ENCODE results near the gene CFAP77. TPM values are rescaled to one million over a fixed set of nuclear protein-coding genes. Genes with fewer than 3 reads are reported as not detected.

CFAP77 gene
- total and polyA plus RNA-seq, 2 experiments from 2014 or later, result not detected

GRCh38 chr9:132430998-132431397, 21.0 kb downstream of the CFAP77 start:
- DNase-seq, result no peak
- Histone ChIP-seq H3K4me3 (no peak overlapping the region), H3K9me2 (ENCODE audit: insufficient read depth) (no peaks in the 10 kb centered on the region), H3K79me2 (ENCODE audit: insufficient read depth) (no peaks in the 10 kb centered on the region), H3K9ac (no peak overlapping the region), H3K27ac (no peak overlapping the region), H4K20me1 (ENCODE audit: insufficient read depth) (no peaks in the 10 kb centered on the region), H3K36me3 (ENCODE audit: low read depth) (no peaks in the 10 kb centered on the region), H3K4me2 (ENCODE audit: unreplicated experiment) (no peak overlapping the region), H3F3A (ENCODE audit: insufficient read depth) (no peaks in the 10 kb centered on the region), H2AFZ (no peak overlapping the region), H3K9me3 (ENCODE audit: low read depth) (no peaks in the 10 kb centered on the region), H3K4me1 (ENCODE audit: insufficient read depth) (no peaks in the 10 kb centered on the region), H3K27me3 (replicated peaks; ENCODE audit: insufficient read depth) (peaks cover 60% of the 10 kb centered on the region)
- in situ Hi-C loops (cut with MboI), result no loop called here
- 28 to 32% methylated on average over 1 of the region's 1 CpG for WGBS, 2 experiments (ENCODE audit: low coverage in 1 of 2, low lambda C conversion rate in 2 of 2, missing lambda C conversion rate in 2 of 2)
- TF ChIP-seq EZH2 (IDR thresholded peaks at IDR 0.05; ENCODE audit: insufficient read depth, poor library complexity, severe bottlenecking) (no peak), EZH2phosphoT487 (IDR thresholded peaks at IDR 0.05; ENCODE audit: insufficient read depth, low read depth) (no peak)

DNA sequence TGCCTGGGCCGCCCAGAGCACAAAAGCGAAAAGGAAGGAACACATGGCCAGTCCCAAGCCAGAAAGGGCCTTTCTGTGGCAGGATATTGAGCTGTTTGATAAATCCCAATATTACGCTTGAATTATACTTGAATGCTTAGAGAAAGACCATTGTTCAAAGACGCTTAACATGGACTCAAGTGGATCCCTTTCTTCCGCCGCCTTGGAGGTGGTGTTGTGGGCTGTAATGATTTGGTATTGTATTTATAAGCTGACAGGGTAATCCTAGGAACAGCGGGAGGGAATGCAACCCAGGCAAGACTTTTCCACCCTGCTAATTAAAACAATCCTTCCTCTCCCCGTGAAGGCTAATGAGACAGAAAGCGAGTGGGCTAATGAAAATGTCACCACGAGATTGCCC, 24.9 kb downstream of the CFAP77 start:
- in situ Hi-C loops (cut with MboI), result no loop called here
- Histone ChIP-seq H3K4me3 (no peak overlapping the region), H3K9me2 (ENCODE audit: insufficient read depth) (no peaks in the 10 kb centered on the region), H3F3A (ENCODE audit: insufficient read depth) (no peaks in the 10 kb centered on the region), H3K36me3 (ENCODE audit: low read depth) (no peaks in the 10 kb centered on the region), H3K9me3 (ENCODE audit: low read depth) (no peaks in the 10 kb centered on the region), H3K4me2 (ENCODE audit: unreplicated experiment) (no peak overlapping the region), H3K27ac (no peak overlapping the region), H3K4me1 (ENCODE audit: insufficient read depth) (no peaks in the 10 kb centered on the region), H3K27me3 (replicated peaks; ENCODE audit: insufficient read depth) (peaks cover 34% of the 10 kb centered on the region), H2AFZ (no peak overlapping the region), H3K9ac (no peak overlapping the region), H3K79me2 (ENCODE audit: insufficient read depth) (no peaks in the 10 kb centered on the region), H4K20me1 (ENCODE audit: insufficient read depth) (no peaks in the 10 kb centered on the region)
- no peak for TF ChIP-seq EZH2 (IDR thresholded peaks at IDR 0.05; ENCODE audit: insufficient read depth, poor library complexity, severe bottlenecking)
- no peak for TF ChIP-seq EZH2phosphoT487 (IDR thresholded peaks at IDR 0.05; ENCODE audit: insufficient read depth, low read depth)
- WGBS, 2 experiments (ENCODE audit: low coverage in 1 of 2, low lambda C conversion rate in 2 of 2, missing lambda C conversion rate in 2 of 2), result 29 to 32% methylated on average over 10 of the region's 10 CpGs
- DNase-seq, result no peak

DNA sequence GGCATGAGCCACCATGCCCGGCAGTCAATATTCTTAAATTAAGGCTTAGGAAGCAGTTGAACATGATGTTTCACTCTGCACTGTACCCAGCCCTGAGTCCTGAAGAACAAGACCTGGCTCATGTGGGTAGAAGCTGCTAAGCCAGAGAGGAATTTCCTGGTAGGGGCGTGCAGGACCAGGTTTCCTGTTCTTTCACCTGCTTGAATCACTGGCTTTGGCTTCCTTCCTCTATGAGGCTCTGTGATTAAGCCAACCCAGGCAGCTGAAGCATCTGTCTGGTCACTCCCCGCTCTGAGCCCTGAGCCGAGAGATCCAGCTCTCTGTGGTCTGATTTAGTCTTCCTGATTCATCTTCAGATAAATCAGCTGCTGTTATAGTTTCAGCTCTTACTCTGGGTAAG, 29.1 kb downstream of the CFAP77 start:
- H3K4me2 ChIP-seq (ENCODE audit: unreplicated experiment), result no peak overlapping the region
- no peak for DNase-seq
- TF ChIP-seq EZH2 (IDR thresholded peaks at IDR 0.05; ENCODE audit: insufficient read depth, poor library complexity, severe bottlenecking) (no peak), EZH2phosphoT487 (IDR thresholded peaks at IDR 0.05; ENCODE audit: insufficient read depth, low read depth) (no peak)
- H3K27me3 ChIP-seq (replicated peaks; ENCODE audit: insufficient read depth), result peaks cover 44% of the 10 kb centered on the region
- no peak overlapping the region for H3K4me3 ChIP-seq
- H3K79me2 ChIP-seq (ENCODE audit: insufficient read depth), result no peaks in the 10 kb centered on the region
- in situ Hi-C loops (cut with MboI), result no loop called here
- 58% methylated on average over 4 of the region's 4 CpGs for WGBS, 2 experiments (ENCODE audit: low coverage in 1 of 2, low lambda C conversion rate in 2 of 2, missing lambda C conversion rate in 2 of 2)
- H3F3A ChIP-seq (ENCODE audit: insufficient read depth), result no peaks in the 10 kb centered on the region
- no peaks in the 10 kb centered on the region for H3K4me1 ChIP-seq (ENCODE audit: insufficient read depth)
- H4K20me1 ChIP-seq (ENCODE audit: insufficient read depth), result no peaks in the 10 kb centered on the region
- no peak overlapping the region for H3K27ac ChIP-seq
- H3K36me3 ChIP-seq (ENCODE audit: low read depth), result no peaks in the 10 kb centered on the region
- H3K9ac ChIP-seq, result no peak overlapping the region
- H3K9me3 ChIP-seq (ENCODE audit: low read depth), result no peaks in the 10 kb centered on the region
- no peaks in the 10 kb centered on the region for H3K9me2 ChIP-seq (ENCODE audit: insufficient read depth)
- no peak overlapping the region for H2AFZ ChIP-seq

GRCh38 chr9:132440735-132441134, 30.7 kb downstream of the CFAP77 start:
- in situ Hi-C loops (cut with MboI), result no loop called here
- Histone ChIP-seq H3K27me3 (replicated peaks; ENCODE audit: insufficient read depth) (peaks cover 37% of the 10 kb centered on the region), H3K9ac (no peak overlapping the region), H3K9me2 (ENCODE audit: insufficient read depth) (no peaks in the 10 kb centered on the region), H3K36me3 (ENCODE audit: low read depth) (no peaks in the 10 kb centered on the region), H3K79me2 (ENCODE audit: insufficient read depth) (no peaks in the 10 kb centered on the region), H3K4me3 (no peak overlapping the region), H3K4me2 (ENCODE audit: unreplicated experiment) (no peak overlapping the region), H3K9me3 (ENCODE audit: low read depth) (no peaks in the 10 kb centered on the region), H3K4me1 (ENCODE audit: insufficient read depth) (no peaks in the 10 kb centered on the region), H3F3A (ENCODE audit: insufficient read depth) (no peaks in the 10 kb centered on the region), H4K20me1 (ENCODE audit: insufficient read depth) (no peaks in the 10 kb centered on the region), H3K27ac (no peak overlapping the region), H2AFZ (no peak overlapping the region)
- TF ChIP-seq EZH2phosphoT487 (IDR thresholded peaks at IDR 0.05; ENCODE audit: insufficient read depth, low read depth) (no peak), EZH2 (IDR thresholded peaks at IDR 0.05; ENCODE audit: insufficient read depth, poor library complexity, severe bottlenecking) (no peak)
- no peak for DNase-seq
- 52 to 56% methylated on average over 6 of the region's 6 CpGs for WGBS, 2 experiments (ENCODE audit: low coverage in 1 of 2, low lambda C conversion rate in 2 of 2, missing lambda C conversion rate in 2 of 2)

- Histone ChIP-seq H3K36me3 (ENCODE audit: low read depth) (no peaks in the 10 kb centered on the region), H4K20me1 (ENCODE audit: insufficient read depth) (no peaks in the 10 kb centered on the region), H3K9me3 (ENCODE audit: low read depth) (no peaks in the 10 kb centered on the region), H3K9ac (no peak overlapping the region), H3K4me1 (ENCODE audit: insufficient read depth) (no peaks in the 10 kb centered on the region), H3F3A (ENCODE audit: insufficient read depth) (no peaks in the 10 kb centered on the region), H3K4me3 (no peak overlapping the region), H3K9me2 (ENCODE audit: insufficient read depth) (no peaks in the 10 kb centered on the region), H2AFZ (no peak overlapping the region), H3K27me3 (replicated peaks; ENCODE audit: insufficient read depth) (peaks cover 44% of the 10 kb centered on the region), H3K27ac (no peak overlapping the region), H3K4me2 (ENCODE audit: unreplicated experiment) (no peak overlapping the region), H3K79me2 (ENCODE audit: insufficient read depth) (no peaks in the 10 kb centered on the region)
- TF ChIP-seq EZH2phosphoT487 (IDR thresholded peaks at IDR 0.05; ENCODE audit: insufficient read depth, low read depth) (no peak), EZH2 (IDR thresholded peaks at IDR 0.05; ENCODE audit: insufficient read depth, poor library complexity, severe bottlenecking) (no peak)
- in situ Hi-C loops (cut with MboI), result no loop called here
- DNase-seq, result no peak
- 15 to 16% methylated on average over 10 of the region's 10 CpGs for WGBS, 2 experiments (ENCODE audit: low coverage in 1 of 2, low lambda C conversion rate in 2 of 2, missing lambda C conversion rate in 2 of 2)
These were observed 31.4 kb downstream of the CFAP77 start for GRCh38 chr9:132441404-132441803.
